Activated B cell treated with CpG ODN at 0.5 μM for 24 hours (primary cell): ENCODE measurements around the gene NUDT22. TPM values are rescaled to one million over a fixed set of nuclear protein-coding genes. Genes with fewer than 3 reads are reported as not detected.

Source experiments
- ATAC-seq: fragments of 200-7000 bp; cut with Tn5 transposase; one replicate; pipeline ENCODE4 v1.10.0; 2021; ENCODE audit warnings: low read depth, mild to moderate bottlenecking, moderate library complexity
- CTCF ChIA-PET: fragments of 350-600 bp; sonication (Branson Sonifier 250); formaldehyde crosslinking; loops from one replicate; lab custom pipeline; 2021; ENCODE audit warnings: antibody characterized with exemption; lab: Charles Lee
- POLR2A ChIA-PET: fragments of 350-600 bp; sonication (Branson Sonifier 250); formaldehyde crosslinking; loops from one replicate; lab custom pipeline; 2021; ENCODE audit warnings: antibody characterized with exemption; lab: Charles Lee
- DNase-seq: peaks from one replicate; pipeline ENCODE4 v3.0.0; 2022
- H3K27ac Mint-ChIP-seq: one replicate; pipeline ENCODE4 v1.8.0; 2020; ENCODE audit warnings: mixed read lengths
- H3K27me3 Mint-ChIP-seq: one replicate; pipeline ENCODE4 v1.8.0; 2021; ENCODE audit warnings: mixed read lengths
- H3K36me3 Mint-ChIP-seq: one replicate; pipeline ENCODE4 v1.8.0; 2021; ENCODE audit warnings: low read depth, mixed read lengths
- H3K4me1 Mint-ChIP-seq: one replicate; pipeline ENCODE4 v1.8.0; 2021; ENCODE audit warnings: mixed read lengths
- H3K4me3 Mint-ChIP-seq: one replicate; pipeline ENCODE4 v1.8.0; 2020; ENCODE audit warnings: mild to moderate bottlenecking, mixed read lengths
- H3K9me3 Mint-ChIP-seq: one replicate; pipeline ENCODE4 v1.8.0; 2020; ENCODE audit warnings: mixed read lengths
- CTCF ChIP-seq: fragments of 200-600 bp; IDR thresholded peaks from one replicate; pipeline ENCODE4 v1.8.0; 2022; ENCODE audit warnings: antibody characterized with exemption, mild to moderate bottlenecking
- intact Hi-C: fragments of 100-400 bp; cut with micrococcal nuclease; formaldehyde crosslinking; loops from one replicate; pipeline ENCODE4 v1.15.1; 2024
- total RNA-seq: library from RNA; stranded (reverse); gene quantifications from 2 replicates; pipeline ENCODE4 v1.2.3, GENCODE V29; 2022

NUDT22 gene
- total RNA-seq, 1 donor from 2014 or later, result 95.3 TPM

DNA sequence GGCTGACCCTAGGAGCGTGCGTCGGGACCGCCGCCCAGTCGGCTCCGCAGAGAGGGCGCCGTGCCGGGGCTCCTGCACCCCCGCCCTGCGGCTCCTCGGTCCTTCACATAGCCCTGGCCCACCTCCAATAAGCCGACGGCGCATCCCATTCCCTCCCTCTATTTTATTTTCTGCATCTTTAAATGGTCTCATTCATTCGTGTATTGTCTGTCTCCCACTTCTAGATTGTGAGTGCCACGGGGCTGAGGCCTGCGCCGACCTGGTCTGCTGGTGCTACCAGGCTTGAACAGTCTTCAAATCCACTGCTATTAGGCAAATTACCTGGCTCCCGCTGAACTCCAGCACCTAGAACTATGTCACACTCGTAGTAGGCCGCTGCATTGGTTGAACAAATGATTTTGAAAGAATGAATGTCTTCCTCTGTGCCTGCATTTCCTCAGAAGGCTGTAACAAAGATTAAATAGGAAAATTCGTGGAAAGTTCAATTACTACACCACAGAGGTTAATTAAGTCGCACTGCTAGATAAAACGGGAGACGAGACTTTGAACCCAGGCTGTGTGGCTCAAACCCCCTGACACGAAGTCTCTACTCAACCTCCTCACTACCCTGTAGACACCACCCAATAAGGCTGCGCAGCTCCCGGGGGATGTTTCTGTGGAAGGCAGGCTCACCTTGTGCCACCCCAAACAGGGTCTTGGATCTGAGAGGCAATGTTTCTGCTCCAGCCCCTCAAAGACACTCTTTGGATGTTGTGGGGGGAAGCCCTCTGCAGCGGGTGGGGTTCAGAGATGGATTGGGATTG lies 21.9 kb downstream of the NUDT22 start:
- ATAC-seq (no peak), DNase-seq (no peak)
- peak overlapping the region; percentile 30 for H3K27ac Mint-ChIP-seq
- no peaks in the 10 kb centered on the region for H3K27me3 Mint-ChIP-seq
- H3K4me1 Mint-ChIP-seq, result peaks cover 39% of the 10 kb centered on the region
- peaks cover 19% of the 10 kb centered on the region for H3K36me3 Mint-ChIP-seq
- H3K9me3 Mint-ChIP-seq, result no peaks in the 10 kb centered on the region
- no peak for TF ChIP-seq CTCF
- ChIA-PET CTCF (interaction anchor here (6.2 kb wide), 1 partner anchor 42 kb away, joined by 37 read pairs; the partner anchor contains the start of gene FERMT3), POLR2A (interaction anchor here (0.8 to 8.7 kb wide), 5 partner anchors 18 to 42 kb away, joined by 3 to 127 read pairs (median 19); partner anchors contain the start of genes BAD, DNAJC4, FERMT3 and NUDT22)
- intact Hi-C loops, result loop anchor here (10.0 kb wide), 1 partner anchor 527 kb away; the partner anchor contains the start of gene SF1
- H3K4me3 Mint-ChIP-seq, result peak overlapping the region; percentile 74

GRCh38 chr11:64248578-64248977 lies 22.5 kb downstream of the NUDT22 start:
- H3K9me3 Mint-ChIP-seq, result no peaks in the 10 kb centered on the region
- DNase-seq (no peak), ATAC-seq (no peak)
- peak overlapping the region; percentile 11 for H3K4me3 Mint-ChIP-seq
- intact Hi-C loops, result loop anchor here (10.0 kb wide), 1 partner anchor 526 kb away; the partner anchor contains the start of gene SF1
- peak overlapping the region; percentile 30 for H3K27ac Mint-ChIP-seq
- ChIA-PET POLR2A (interaction anchor here (1.4 kb wide), 1 partner anchor 9 kb away, joined by 3 read pairs; no protein-coding TSS in a partner anchor), CTCF (interaction anchor here (1.9 kb wide), 1 partner anchor 44 kb away, joined by 14 read pairs; no protein-coding TSS in a partner anchor)
- H3K36me3 Mint-ChIP-seq, result peaks cover 13% of the 10 kb centered on the region
- no peaks in the 10 kb centered on the region for H3K27me3 Mint-ChIP-seq
- TF ChIP-seq CTCF, result no peak
- H3K4me1 Mint-ChIP-seq, result peaks cover 32% of the 10 kb centered on the region

GRCh38 chr11:64249038-64249437 lies 23.0 kb downstream of the NUDT22 start:
- H3K27ac Mint-ChIP-seq, result no peak overlapping the region

GRCh38 chr11:64249563-64250414 lies 23.7 kb downstream of the NUDT22 start:
- H3K4me3 Mint-ChIP-seq, result no peak overlapping the region
- H3K9me3 Mint-ChIP-seq, result no peaks in the 10 kb centered on the region
- peaks cover 6% of the 10 kb centered on the region for H3K36me3 Mint-ChIP-seq
- ATAC-seq (no peak), DNase-seq (no peak)
- H3K4me1 Mint-ChIP-seq, result peaks cover 27% of the 10 kb centered on the region
- H3K27ac Mint-ChIP-seq, result no peak overlapping the region
- CTCF ChIA-PET, result interaction anchor here (0.9 to 2.9 kb wide), 9 partner anchors 9 to 105 kb away, joined by 3 to 14 read pairs (median 6); partner anchors contain the start of genes ESRRA, FERMT3 and FKBP2
- POLR2A ChIA-PET, result interaction anchor here (1.0 to 2.8 kb wide), 11 partner anchors 9 to 63 kb away, joined by 3 to 15 read pairs (median 5); partner anchors contain the start of genes DNAJC4, ESRRA, FKBP2 and STIP1
- intact Hi-C loops, result loop anchor here (10.0 kb wide), 1 partner anchor 525 kb away; the partner anchor contains the start of gene SF1
- H3K27me3 Mint-ChIP-seq, result no peaks in the 10 kb centered on the region
- TF ChIP-seq CTCF, result no peak

More at GRCh38 chr11:64249038-64249437, 23.0 kb downstream of the NUDT22 start:
- H3K4me3 Mint-ChIP-seq, result peak overlapping the region; percentile 32
- H3K9me3 Mint-ChIP-seq, result no peaks in the 10 kb centered on the region
- peaks cover 9% of the 10 kb centered on the region for H3K36me3 Mint-ChIP-seq
- H3K4me1 Mint-ChIP-seq, result peaks cover 29% of the 10 kb centered on the region
- ChIA-PET POLR2A (interaction anchor here (1.4 to 2.6 kb wide), 3 partner anchors 8 to 62 kb away, joined by 3 to 14 read pairs (median 9); partner anchors contain the start of genes FKBP2 and STIP1), CTCF (interaction anchor here (0.9 to 2.1 kb wide), 6 partner anchors 8 to 52 kb away, joined by 3 to 14 read pairs (median 6); partner anchors contain the start of genes FERMT3 and FKBP2)
- DNase-seq, result no peak
- TF ChIP-seq CTCF, result no peak
- no peak for ATAC-seq
- H3K27me3 Mint-ChIP-seq, result no peaks in the 10 kb centered on the region
- intact Hi-C loops, result loop anchor here (10.0 kb wide), 1 partner anchor 526 kb away; the partner anchor contains the start of gene SF1
